Pons (tissue), 1 donor: ENCODE results near the gene PRKAG3.
"Not testable (repeated sequence)": the region's sequence is repeated elsewhere in the genome, so short reads cannot be mapped to it uniquely, and the experiment has no call there.

Experiments
- DNase-seq: peaks from one replicate; pipeline ENCODE4 v3.0.0-alpha.2; 2016; ENCODE audit warnings: low spot score

The PRKAG3 gene

DNA sequence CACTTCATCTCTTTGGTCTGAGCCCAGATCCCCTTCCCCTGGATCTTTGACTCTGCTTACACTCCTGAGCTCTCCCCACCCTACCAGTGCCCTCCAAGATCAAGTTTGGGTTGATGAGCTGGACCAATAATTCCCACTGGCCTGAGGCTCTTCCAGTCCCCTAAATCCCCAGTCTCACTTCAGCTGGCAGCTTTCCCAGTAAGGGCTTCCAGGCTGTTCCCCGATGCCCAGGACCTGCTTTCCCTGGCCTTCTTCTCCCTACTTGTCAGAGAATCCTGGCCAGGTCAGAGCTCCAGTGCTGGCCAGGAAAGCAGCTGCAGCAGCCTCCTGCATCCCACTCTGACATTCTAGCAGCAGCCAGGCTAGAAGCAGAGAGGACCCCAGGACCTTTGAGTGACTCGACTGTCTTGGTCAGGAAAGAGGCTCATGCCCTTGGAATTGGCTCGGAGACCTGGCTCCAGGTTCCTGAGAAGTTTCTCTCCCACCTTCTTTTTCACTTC, 31.5 kb upstream of the PRKAG3 start:
- no peak for DNase-seq

DNA sequence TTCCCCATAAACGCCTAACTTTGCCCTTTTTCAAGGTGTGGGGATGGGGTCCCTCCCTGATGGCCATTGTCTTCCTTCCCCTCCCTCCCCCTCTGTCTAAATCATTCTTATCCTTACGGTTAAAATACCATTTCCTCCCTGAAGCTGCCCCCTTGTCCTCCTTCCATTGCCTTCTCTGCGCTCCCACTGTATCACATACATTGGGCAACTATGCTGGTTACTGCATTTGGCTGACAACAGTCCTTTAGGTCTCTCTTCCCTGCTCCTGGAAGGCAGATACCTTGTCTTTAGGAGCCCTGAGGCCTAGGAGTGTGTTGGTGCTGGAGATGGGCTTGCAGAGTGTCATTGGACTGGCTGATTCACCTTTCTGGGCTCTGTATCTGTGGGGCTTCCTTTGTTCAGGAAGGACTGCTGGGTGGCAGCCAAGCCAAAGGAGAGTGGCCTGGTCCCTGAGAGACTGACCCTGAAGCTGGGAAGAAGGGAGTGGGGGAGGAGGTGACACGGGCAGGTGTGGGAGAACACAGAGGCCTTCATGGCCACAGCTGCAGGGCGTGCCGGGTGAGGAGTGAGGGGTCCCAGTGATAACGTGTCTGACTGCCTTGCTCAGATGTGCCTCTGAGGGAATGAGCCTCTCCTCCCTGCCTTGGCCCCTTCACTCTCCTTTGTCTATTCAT, 30.2 kb upstream of the PRKAG3 start:
- DNase-seq = no peak

DNA sequence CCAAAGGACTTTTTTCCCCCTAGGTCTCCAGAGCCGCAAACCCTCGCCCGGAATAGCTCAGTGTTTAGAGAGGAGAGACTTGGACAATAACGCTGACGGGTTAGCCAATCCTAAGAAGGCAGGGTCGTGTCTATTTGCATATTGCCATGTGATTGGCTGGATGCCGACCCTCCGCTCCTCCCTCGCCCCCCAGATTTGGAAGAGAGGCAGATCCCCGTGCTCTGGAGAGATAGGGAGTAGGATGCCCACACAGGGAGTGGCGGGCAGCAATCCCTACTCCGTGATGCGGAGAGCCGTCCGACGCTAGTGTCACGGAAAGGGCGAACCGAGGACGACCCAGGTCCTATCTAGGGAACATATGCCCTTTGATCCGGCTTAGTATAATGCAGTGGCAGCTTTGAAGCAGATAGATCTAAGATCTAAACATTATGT, 29.4 kb upstream of the PRKAG3 start:
- DNase-seq = no peak

DNA sequence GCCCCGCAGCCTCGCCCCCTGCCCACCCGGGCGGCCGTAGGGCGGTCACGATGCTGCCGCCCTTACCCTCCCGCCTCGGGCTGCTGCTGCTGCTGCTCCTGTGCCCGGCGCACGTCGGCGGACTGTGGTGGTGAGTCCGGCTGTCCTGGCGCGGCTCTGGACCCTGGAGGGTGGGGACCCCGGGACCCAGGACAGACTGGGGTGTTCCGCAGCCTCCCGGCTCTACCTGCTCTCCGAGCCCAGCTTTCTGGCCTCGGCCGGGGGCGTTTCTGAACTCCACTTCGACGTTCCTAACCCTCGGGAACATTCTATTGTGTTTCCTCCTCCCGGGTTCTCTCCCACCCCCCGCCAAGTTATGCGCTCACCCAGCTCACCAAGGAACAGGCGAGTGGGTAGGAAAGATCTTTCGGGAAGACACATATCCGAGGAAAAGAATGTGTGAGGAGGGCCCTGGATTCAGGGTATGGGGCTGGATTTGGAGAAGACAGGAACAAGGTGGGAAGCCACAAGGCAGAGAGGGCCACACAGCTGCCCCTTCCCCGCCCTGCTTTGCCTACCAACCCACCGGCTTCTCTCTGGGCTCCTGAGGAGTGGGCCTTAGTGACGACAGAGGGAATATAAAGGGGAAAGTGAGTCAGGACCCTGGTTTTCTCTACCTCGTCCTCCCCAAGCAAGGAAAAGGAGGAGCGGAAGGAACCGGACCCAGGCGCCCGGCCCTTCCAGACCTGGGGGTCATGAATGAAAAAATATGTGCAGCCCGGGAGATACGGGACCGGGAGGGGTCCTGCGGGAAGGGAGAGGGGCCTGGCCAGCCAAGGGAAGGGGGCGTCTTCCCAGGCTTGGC, 28.6 kb upstream of the PRKAG3 start:
- no peak for DNase-seq

DNA sequence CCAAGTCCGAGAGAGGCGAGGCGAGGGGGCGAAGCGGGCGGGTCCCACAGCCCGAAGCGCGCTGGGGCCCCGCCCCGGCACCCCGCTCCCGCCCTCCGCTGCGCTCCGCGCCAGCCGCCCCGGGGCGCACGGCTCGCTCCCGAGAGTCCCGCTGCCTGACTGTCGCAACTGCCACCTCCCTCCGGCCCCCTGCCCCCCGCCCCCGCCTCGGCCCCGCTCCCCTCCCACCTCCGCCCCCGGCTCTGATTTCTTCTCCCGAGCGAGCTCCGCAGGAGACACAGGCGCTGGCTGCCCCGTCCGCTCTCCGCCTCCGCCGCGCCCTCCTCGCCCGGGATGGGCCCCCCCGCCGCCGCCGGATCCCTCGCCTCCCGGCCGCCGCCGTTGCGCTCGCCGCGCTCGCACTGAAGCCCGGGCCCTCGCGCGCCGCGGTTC, 28.0 kb upstream of the PRKAG3 start, which contains the start of gene WNT6:
Gene WNT6, plus strand, starts transcription at position 250 of the 432 bp plus-strand sequence. CDS start 233 bp downstream, outside the sequence.
- DNase-seq = no peak

DNA sequence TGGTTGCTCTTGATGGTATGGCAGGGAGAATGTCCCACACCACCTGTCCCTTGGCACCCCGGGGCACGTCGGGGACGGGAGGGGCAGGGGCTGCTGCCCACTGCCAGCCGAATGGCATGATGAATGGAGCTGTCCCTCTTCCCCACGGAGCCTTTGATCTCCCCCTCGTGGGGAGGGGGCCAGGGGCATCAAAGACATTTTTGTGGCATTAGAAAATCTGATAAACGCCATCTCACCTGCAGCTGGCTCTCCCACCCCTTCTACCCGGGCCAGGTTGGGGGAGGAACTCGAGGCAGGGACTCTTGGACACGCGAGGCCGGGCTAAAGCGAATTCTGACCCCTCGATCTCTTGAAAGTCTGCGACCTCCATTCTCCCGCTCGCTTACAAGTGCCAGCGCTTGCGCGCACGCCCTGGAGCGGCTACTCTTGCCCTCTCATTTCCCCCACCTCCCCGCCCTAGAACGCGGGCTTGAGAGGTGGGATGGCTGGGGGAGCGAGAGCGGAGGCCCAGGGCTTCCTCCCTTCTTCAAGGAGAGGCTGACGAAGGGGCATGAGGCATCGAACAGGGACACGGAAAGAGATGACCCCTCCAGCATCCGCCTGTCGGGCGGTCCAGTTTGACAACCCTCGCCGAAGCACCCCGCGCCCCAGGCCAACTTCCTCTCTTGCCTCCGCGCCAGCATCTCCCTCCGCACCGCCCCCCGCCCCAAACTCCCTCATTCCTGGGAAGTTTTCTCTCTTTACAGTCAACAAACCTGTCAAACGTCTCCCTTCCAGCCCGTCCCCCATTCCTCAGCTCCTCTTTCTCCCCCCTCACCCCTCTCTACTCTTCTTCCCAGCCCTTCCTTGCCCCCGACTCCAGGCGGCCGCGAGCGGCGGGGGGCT, 27.3 kb upstream of the PRKAG3 start:
- no peak for DNase-seq

DNA sequence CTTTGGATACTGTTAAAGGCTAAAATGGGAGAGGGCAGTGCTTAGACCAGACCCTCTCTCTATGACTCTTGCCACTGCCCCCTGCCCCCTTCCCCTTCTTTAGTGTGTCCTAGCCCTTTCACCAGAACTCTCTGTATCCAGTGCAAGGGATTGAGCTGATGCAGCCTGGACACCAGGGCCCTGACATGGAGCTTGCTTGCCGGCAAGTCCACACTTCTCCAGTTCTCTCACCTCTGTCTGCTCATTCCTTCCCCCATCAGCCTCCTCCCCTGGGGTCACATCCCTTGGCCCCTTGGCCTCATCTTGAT, 26.5 kb upstream of the PRKAG3 start:
- no peak for DNase-seq

DNA sequence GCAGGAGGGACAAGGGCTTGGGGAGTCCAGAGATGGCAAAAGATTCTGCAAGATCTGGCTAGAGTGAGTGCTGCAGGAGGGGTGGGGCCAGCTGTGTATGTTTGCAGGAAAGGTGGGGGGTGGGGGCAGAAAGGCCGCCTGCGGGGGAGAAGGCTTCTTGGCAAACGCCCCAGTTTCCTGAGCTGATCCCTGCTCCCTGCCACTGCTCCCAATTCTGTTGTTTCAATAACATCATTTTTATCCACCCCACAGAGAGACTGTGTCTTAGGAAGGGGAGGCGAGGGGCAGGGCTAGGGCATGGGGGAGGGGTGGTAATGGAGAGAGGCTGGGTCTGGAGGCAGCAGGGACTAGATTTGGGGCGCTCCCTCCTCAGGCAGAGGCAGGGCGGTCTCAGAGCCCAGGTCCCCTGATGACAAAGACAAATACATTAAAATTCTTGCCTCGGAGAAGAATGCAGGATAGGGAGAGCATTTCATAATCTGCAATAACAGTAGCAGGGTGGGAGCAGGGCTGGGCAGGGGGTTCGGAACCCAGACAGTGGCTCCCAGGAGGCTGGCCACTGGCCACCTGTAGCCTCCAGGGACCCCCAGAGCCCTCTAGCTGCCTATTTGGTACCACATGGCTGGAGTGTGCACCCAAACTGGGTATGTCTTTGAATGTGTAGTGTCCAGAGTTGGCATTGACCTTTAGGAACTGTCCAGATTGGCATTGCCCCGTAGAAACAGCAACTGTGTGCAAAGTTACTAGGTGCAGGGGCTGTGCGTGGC, 26.0 kb upstream of the PRKAG3 start:
- DNase-seq = no peak

DNA sequence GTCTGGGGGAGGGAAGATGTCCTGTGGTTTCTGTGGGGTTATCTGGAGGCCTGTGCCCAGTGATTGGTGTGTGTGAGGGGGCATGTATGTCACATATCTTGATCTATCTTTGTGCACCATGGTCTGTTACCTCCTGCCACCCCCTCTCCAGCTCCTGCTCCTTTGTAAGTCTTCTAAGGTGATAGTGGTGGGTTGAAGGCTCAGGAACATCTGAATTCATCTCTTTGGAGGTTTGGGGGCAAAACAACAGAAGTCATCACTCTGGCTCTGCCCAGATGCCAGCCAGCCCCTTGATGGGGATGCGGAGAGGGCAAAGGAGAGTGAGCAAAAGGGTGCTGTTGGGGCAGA, 25.3 kb upstream of the PRKAG3 start:
- DNase-seq = no peak

DNA sequence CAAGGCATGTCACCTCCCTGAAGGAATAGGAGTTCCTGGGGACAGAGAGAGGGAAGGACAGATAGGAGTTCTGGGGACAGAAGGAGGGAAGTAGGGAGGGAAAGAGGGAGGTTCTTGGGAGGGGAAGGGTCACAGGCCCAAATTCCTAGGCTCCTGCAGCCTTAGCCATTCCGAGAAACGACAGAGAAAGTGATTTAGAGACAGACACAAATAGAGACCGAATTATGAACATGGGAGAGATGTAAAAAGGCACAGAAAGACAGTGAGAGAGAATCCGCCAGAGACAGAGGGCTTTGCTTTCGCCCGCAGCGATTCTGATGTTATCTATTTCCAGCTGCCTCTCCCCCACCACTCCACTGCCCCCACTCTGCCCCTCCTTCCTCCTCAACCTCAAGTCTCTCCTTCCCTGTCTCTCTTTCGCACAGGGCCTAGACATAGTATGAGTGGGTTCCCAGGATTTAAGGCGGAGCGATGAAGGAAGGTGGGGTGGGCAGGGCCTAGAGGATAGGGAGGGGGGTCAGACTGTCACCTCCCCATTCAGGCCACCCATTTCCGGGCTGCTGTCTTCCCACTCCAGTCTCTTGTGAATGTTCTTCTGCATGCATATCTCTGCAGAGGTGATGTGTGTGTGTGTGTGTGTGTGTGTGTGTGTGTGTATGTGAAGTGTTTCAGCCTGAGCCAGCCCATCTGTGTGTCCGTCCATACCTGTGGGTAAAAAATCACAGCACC, 24.7 kb upstream of the PRKAG3 start:
- no peak for DNase-seq

DNA sequence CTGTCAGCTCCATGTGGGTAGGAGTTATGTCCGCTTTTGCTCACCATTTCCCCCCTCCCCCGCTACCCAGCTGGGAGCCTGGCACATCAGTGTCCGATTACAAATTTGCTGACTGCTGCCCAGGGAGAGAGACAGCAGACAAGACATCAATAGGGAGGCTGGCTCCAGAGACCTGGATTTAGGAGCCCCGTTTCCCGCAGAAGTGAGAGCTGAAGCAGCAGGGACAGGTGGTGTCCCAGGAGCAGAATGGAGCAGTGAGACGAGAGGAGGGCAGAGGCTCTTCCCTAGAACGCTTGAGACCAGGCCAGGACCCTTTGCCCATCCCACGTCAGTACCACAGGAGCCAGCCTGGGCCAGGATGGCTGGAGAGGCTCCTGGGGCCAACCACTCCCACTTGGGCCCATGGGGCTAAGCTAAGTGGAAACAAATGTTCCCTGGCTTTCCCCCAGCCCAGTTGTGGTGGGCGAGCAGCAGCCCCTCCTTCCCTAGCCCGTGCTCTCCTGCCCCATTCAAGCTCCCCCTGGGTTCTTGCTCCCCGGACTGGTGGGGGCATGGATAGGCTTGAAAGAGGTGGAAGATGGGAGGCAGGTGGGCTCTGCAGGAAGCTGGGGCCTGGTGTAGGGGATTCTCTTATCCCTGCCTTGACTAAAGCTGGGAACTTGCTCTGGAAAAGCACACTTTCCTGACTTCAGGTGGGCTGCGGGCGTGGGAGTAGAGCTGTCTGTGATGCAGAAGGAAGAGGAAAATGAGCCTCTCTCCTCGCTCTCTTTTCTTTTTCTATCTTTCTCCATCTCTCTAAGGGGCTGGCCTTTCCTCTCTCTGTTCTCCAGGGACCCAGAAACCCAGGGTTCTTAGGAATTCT, 23.9 kb upstream of the PRKAG3 start:
- DNase-seq = no peak

DNA sequence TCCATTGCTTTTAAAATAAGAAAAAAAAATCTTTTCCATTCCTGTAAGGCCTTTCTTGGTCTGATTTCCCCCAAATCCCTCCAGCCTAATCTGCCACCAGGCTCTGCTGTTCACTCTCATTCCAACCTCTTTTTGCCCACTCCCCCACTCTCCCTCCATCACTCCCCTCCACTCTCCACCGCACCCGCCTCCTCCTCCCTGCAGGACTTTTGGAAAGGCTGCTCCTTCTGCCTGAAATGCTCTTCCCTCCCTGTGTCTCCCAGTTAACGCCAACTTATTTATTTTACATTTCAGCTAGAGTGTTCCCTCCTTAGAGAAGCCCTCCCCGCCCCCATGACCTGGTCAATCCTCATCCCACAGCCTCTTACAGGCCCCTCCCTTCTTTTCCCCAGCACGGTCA, 23.3 kb upstream of the PRKAG3 start:
- DNase-seq = no peak

DNA sequence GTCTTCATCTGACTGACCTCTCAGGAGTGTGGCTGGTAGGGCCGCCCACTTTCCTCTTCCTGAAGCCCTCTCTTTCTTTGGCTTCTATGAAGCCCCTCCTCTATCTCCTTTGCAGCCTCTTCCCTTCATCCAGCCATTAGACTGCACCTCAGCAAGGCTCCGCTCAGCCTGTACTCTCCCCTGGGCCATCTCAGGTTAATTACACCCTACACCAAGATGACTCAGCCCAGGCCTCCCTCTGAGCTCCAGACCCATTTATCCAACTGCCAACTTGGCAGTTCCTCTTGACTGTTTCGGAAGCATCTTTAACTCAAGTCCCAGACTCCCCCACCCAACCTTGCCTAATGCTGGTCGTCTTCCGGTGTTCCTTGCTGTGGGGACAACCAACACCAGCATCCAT, 22.2 kb upstream of the PRKAG3 start:
- DNase-seq = no peak

DNA sequence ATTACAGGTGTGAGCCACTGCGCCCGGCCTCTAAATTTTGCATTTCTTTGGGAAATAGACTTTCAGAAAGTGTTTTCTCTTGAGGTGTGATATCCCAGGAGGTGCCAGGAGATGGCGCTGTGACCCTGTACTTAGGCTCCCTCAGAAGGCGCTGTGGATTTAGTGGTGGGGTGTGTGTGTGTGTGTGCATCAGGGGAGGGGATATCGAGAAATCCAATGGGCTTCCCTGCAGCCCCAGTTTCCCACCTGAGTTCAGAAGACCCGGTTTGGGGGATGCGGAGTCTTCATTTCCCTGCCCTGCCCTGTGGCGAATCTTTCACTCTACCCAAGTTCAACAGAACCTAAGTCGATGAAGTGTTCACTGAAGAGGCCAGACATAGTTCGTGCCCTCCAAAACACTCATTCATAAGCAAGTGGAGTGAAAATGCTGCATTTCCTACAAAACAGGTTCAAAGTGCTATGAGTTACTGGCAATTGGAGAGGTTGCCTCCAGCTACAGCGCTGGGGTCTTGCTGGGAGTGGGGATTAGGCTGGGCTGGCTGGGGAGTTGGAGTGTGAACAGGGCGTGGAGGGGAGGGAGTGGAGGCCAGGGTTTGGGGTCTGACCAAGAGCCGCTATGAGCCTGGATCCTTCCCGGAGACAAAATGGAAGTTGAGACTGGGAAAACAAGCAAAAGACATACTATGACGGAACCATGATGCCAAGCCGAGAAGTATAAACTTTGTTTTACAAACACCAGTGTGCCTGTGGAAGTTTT, 21.5 kb upstream of the PRKAG3 start:
- peak; percentile 39 for DNase-seq

DNA sequence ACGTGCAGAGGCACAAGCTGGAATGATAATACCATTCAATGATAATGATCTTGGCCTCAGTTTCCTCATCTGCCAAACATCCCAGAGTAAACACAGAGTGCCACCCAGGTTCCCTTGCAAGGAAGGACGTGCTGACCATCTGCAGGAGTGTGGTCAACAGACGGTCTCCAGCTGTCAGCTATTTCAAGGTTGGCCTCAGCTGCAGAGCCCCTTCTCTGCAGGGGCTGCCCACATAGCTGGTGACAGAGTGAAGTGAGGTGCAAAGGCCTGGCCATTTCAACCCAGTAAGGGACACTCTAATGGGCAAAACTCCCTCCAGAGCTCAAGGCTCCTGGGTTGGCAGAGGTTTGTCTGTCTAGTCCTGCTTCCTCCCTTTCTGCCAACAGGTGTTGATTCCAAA, 19.7 kb upstream of the PRKAG3 start:
- DNase-seq = no peak

DNA sequence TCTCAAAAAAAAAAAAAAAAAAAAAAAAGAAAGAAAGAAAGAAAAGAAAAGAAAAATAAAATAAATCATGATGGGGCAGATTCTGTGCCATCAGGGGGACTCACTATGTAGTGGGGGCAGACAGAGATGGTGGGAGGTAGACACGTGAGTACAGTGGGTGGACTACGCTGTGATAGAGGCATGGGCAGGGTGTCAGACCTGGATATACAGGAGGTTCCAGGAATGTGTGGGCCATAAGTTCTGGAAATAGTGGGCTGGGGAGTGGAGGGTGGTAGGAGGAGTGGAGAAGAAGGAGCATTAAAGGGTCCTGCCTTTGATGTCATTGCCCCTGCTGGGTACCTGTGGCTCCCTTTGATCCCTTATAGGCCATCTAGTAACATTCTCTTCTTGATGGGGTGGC, 19.2 kb upstream of the PRKAG3 start:
- no peak for DNase-seq

DNA sequence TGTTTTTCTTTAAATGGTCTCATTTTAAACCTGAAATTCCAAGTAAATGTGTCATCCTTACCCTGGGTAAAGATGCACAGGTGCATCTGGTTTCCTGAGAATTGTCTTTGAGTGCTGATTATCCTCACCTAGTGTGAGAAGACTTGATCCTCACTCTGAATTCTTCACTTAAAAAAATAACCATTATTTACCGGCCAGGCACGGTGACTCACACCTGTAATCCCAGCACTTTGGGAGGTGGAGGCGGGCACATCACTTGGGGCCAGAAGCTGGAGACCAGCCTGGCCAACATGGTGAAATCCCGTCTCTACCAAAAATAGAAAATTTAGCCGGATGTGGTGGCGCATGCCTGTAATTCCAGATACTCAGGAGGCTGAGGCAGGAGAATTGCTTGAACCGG, 18.1 kb upstream of the PRKAG3 start:
- no peak for DNase-seq

DNA sequence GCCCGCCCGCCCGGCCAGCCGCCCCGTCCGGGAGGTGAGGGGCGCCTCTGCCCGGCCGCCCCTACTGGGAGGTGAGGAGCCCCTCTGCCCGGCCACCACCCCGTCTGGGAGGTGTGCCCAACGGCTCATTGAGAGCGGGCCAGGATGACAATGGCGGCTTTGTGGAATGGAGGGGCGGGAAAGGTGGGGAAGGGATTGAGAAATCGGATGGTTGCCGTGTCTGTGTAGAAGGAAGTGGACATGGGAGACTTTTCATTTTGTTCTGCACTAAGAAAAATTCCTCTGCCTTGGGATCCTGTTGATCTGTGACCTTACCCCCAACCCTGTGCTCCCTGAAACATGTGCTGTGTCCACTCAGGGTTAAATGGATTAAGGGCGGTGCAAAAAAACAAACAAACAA, 15.4 kb upstream of the PRKAG3 start:
- not testable (repeated sequence) for DNase-seq

DNA sequence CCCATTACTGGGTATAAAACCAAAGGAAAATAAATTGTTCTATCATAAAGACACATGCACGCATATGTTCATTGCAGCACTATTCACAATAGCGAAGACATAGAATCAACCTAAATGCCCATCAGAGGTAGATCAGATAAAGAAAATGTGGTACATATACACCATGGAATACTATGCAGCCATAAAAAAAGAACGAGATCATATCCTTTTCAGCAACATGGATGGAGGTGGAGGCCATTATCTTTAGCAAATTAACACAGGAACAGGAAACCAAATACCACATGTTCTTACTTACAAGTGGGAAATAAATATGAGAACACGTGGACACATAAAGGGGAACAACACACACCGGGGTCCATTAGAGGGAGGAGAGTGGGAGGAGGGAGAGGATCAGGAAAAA, 12.7 kb upstream of the PRKAG3 start:
- DNase-seq = not testable (repeated sequence)
